Measurements from ENCODE around the gene JAG2.

The JAG2 gene

GRCh38 chr14:105169776-105170655, 1.4 kb upstream of the JAG2 start:
- peaks cover 0 to 24% of the 10 kb centered on the region in 2 donors for H3K4me1 ChIP-seq (ENCODE audit: control insufficient read depth in 1 of 2, insufficient read depth in 2 of 2, low read length in 2 of 2)
- no peak overlapping the region for H3K27ac ChIP-seq (ENCODE audit: low read length)
- H3K36me3 ChIP-seq (ENCODE audit: control insufficient read depth in 1 of 2, insufficient read depth in 2 of 2, low read length in 2 of 2) = no peaks in the 10 kb centered on the region
- no peak overlapping the region for H3K4me3 ChIP-seq (ENCODE audit: low read depth in 1 of 2, low read length in 2 of 2)
- H3K27me3 ChIP-seq (ENCODE audit: low read depth, low read length) = peaks cover 21% of the 10 kb centered on the region
- H3K9me3 ChIP-seq (ENCODE audit: control insufficient read depth in 1 of 2, low read length in 2 of 2) = no peaks in the 10 kb centered on the region

DNA sequence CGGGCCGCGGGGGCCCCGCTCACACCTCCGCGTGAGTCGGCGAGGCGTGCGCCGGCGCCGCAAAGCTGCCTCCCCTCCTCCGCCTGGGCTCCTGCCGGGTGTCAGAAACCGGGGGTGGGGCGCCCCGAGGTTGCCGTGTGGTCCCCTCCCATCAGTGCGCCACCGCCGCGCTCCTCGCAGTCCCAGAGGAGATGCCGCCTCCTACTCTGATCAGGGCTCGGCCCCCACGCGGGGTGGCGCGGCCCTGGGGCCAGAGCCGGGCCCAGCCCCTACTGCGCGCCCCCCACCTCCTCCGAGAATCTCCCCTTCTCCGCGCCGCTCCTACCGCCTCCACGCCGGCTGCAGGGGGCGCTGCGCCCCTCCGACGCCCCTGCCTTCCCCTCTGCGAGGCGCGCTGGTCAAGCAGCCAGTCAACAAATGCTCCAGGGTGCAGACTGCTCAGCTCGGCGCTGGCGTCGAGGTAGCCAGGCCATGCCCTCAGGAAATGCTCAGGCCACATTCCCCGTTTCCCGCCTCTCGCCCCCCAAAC, 467 bp upstream of the JAG2 start:
- peaks cover 0 to 24% of the 10 kb centered on the region in 2 donors for H3K4me1 ChIP-seq (ENCODE audit: control insufficient read depth in 1 of 2, insufficient read depth in 2 of 2, low read length in 2 of 2)
- H3K27me3 ChIP-seq (ENCODE audit: low read depth, low read length) = peaks cover 21% of the 10 kb centered on the region
- peak overlapping the region in 1 of 2 donors; percentile 50 for H3K4me3 ChIP-seq (ENCODE audit: low read depth in 1 of 2, low read length in 2 of 2)
- H3K27ac ChIP-seq (ENCODE audit: low read length) = no peak overlapping the region
- H3K9me3 ChIP-seq (ENCODE audit: control insufficient read depth in 1 of 2, low read length in 2 of 2) = no peaks in the 10 kb centered on the region
- no peaks in the 10 kb centered on the region for H3K36me3 ChIP-seq (ENCODE audit: control insufficient read depth in 1 of 2, insufficient read depth in 2 of 2, low read length in 2 of 2)

DNA sequence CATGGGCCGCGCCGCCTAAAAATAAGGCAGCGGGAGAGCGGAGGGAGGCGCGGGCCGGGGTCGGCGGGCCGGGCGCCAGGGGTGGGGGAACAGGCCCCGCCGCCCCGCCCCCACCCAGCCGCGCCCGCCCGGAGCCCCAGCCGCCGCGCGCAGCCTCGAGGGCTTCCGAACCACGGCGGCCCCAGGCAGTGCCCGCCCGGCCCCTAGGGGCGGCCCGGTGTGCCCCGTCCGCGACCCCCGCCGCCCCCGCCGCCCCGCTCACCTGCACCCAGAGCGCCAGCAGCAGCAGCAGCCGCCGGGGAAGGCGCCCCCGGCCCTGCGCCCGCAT, 519 bp downstream of the JAG2 start:
- peaks cover 21% of the 10 kb centered on the region for H3K27me3 ChIP-seq (ENCODE audit: low read depth, low read length)
- peaks cover 0 to 24% of the 10 kb centered on the region in 2 donors for H3K4me1 ChIP-seq (ENCODE audit: control insufficient read depth in 1 of 2, insufficient read depth in 2 of 2, low read length in 2 of 2)
- H3K36me3 ChIP-seq (ENCODE audit: control insufficient read depth in 1 of 2, insufficient read depth in 2 of 2, low read length in 2 of 2) = no peaks in the 10 kb centered on the region
- peak overlapping the region in 1 of 2 donors; percentile 53 for H3K4me3 ChIP-seq (ENCODE audit: low read depth in 1 of 2, low read length in 2 of 2)
- no peak overlapping the region for H3K27ac ChIP-seq (ENCODE audit: low read length)
- H3K9me3 ChIP-seq (ENCODE audit: control insufficient read depth in 1 of 2, low read length in 2 of 2) = no peaks in the 10 kb centered on the region

DNA sequence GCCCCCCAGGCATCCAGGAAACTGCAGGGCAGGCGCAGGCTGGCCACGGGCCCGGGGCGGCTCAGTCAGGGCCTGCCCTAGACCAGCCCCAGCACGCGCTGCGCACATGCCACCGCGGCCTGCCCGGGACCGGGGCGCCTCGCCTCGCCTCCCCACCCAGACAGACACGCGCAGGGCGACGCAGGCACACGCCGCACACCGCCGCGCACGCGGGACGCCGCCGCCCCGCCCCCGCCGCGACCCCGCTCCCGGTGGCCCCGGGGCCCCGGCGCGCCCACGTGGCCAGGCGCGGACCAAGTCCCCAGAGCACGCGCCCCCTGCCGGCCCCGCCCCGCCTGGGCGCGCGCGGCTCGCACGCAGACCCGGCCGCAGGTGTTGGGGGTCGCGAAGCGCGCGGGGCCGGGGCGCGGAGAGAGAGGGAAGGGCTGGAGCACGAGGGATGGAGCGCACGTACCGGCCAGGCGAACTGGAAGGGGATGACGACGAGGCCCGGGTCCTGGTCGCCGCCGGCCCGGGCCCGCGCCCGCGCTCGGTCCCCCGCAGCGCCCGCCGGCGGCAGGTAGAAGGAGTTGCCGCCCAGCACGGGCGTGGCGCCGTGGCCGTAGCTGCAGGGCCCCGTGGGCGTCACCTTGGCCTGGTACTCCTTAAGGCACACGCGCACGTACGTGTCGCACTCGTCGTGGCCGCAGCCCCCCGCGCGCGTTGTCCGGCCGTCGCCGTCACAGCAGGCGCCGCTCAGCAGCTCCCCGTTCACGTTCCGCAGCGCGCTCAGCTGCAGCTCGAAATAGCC, 1.1 kb downstream of the JAG2 start:
- peaks cover 0 to 24% of the 10 kb centered on the region in 2 donors for H3K4me1 ChIP-seq (ENCODE audit: control insufficient read depth in 1 of 2, insufficient read depth in 2 of 2, low read length in 2 of 2)
- no peaks in the 10 kb centered on the region for H3K9me3 ChIP-seq (ENCODE audit: control insufficient read depth in 1 of 2, low read length in 2 of 2)
- no peak overlapping the region for H3K27ac ChIP-seq (ENCODE audit: low read length)
- no peaks in the 10 kb centered on the region for H3K36me3 ChIP-seq (ENCODE audit: control insufficient read depth in 1 of 2, insufficient read depth in 2 of 2, low read length in 2 of 2)
- H3K4me3 ChIP-seq (ENCODE audit: low read depth in 1 of 2, low read length in 2 of 2) = peak overlapping the region in 1 of 2 donors; percentile 53
- peaks cover 21% of the 10 kb centered on the region for H3K27me3 ChIP-seq (ENCODE audit: low read depth, low read length)

- Histone ChIP-seq H3K27ac (ENCODE audit: low read length) (no peak overlapping the region), H3K9me3 (ENCODE audit: control insufficient read depth in 1 of 2, low read length in 2 of 2) (no peaks in the 10 kb centered on the region), H3K27me3 (ENCODE audit: low read depth, low read length) (peaks cover 21% of the 10 kb centered on the region), H3K36me3 (ENCODE audit: control insufficient read depth in 1 of 2, insufficient read depth in 2 of 2, low read length in 2 of 2) (no peaks in the 10 kb centered on the region), H3K4me1 (ENCODE audit: control insufficient read depth in 1 of 2, insufficient read depth in 2 of 2, low read length in 2 of 2) (peaks cover 0 to 24% of the 10 kb centered on the region in 2 donors), H3K4me3 (ENCODE audit: low read depth in 1 of 2, low read length in 2 of 2) (no peak overlapping the region)
Measured at GRCh38 chr14:105166571-105167302, 1.8 kb downstream of the JAG2 start.

DNA sequence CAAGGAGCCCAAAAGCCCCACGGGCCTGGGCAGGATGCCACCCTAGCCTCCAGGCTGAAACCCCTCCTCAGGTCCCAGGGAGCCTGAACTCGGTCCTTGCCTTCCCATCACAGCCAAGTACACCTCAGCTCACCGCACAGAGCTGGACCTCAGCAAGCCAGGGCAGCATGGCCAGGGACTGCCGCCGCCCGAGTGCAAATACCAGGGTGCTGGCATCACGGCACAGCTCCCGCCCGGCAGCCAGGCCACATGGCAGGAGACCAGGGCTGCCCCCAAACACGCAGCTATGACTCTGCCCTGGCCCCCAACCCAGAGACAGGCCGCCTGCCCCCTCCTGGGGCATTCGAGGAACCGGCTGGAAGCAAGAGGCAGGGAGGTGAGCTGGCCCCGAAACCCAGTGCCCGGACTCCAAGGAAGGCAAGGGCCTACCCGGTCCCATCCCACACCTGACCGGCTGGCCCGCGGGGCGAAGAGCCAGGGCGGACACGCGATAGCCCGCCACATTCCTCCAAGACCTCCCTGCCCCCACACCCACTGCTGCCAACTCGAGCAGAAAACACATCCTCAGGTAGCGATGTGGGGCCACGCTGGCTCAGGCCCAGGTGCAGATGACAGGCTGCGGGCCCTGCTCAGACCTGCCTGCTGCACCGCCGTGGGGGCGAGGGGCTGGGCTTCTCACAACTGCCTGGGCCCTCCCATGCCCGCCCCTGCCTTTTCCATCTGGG, 2.7 kb downstream of the JAG2 start:
- no peaks in the 10 kb centered on the region for H3K36me3 ChIP-seq (ENCODE audit: control insufficient read depth in 1 of 2, insufficient read depth in 2 of 2, low read length in 2 of 2)
- H3K27ac ChIP-seq (ENCODE audit: low read length) = no peak overlapping the region
- H3K4me1 ChIP-seq (ENCODE audit: control insufficient read depth in 1 of 2, insufficient read depth in 2 of 2, low read length in 2 of 2) = peaks cover 0 to 23% of the 10 kb centered on the region in 2 donors
- H3K9me3 ChIP-seq (ENCODE audit: control insufficient read depth in 1 of 2, low read length in 2 of 2) = no peaks in the 10 kb centered on the region
- no peak overlapping the region for H3K4me3 ChIP-seq (ENCODE audit: low read depth in 1 of 2, low read length in 2 of 2)
- H3K27me3 ChIP-seq (ENCODE audit: low read depth, low read length) = peaks cover 20% of the 10 kb centered on the region

- H3K4me1 ChIP-seq (ENCODE audit: control insufficient read depth in 1 of 2, insufficient read depth in 2 of 2, low read length in 2 of 2) = peaks cover 0 to 16% of the 10 kb centered on the region in 2 donors
- H3K9me3 ChIP-seq (ENCODE audit: control insufficient read depth in 1 of 2, low read length in 2 of 2) = no peaks in the 10 kb centered on the region
- peaks cover 13% of the 10 kb centered on the region for H3K27me3 ChIP-seq (ENCODE audit: low read depth, low read length)
- no peak overlapping the region for H3K27ac ChIP-seq (ENCODE audit: low read length)
- H3K4me3 ChIP-seq (ENCODE audit: low read depth in 1 of 2, low read length in 2 of 2) = no peak overlapping the region
- no peaks in the 10 kb centered on the region for H3K36me3 ChIP-seq (ENCODE audit: control insufficient read depth in 1 of 2, insufficient read depth in 2 of 2, low read length in 2 of 2)
Measured at GRCh38 chr14:105165134-105165704, 3.4 kb downstream of the JAG2 start.

GRCh38 chr14:105163040-105163742, 5.4 kb downstream of the JAG2 start:
- H3K36me3 ChIP-seq (ENCODE audit: control insufficient read depth in 1 of 2, insufficient read depth in 2 of 2, low read length in 2 of 2) = no peaks in the 10 kb centered on the region
- H3K27me3 ChIP-seq (ENCODE audit: low read depth, low read length) = peaks cover 4% of the 10 kb centered on the region
- H3K4me1 ChIP-seq (ENCODE audit: control insufficient read depth in 1 of 2, insufficient read depth in 2 of 2, low read length in 2 of 2) = peaks cover 0 to 9% of the 10 kb centered on the region in 2 donors
- no peaks in the 10 kb centered on the region for H3K9me3 ChIP-seq (ENCODE audit: control insufficient read depth in 1 of 2, low read length in 2 of 2)
- no peak overlapping the region for H3K4me3 ChIP-seq (ENCODE audit: low read depth in 1 of 2, low read length in 2 of 2)
- no peak overlapping the region for H3K27ac ChIP-seq (ENCODE audit: low read length)

GRCh38 chr14:105162669-105162979, 6.0 kb downstream of the JAG2 start:
- Histone ChIP-seq H3K27me3 (ENCODE audit: low read depth, low read length) (peaks cover 4% of the 10 kb centered on the region), H3K27ac (ENCODE audit: low read length) (no peak overlapping the region), H3K4me1 (ENCODE audit: control insufficient read depth in 1 of 2, insufficient read depth in 2 of 2, low read length in 2 of 2) (peaks cover 0 to 6% of the 10 kb centered on the region in 2 donors), H3K36me3 (ENCODE audit: control insufficient read depth in 1 of 2, insufficient read depth in 2 of 2, low read length in 2 of 2) (no peaks in the 10 kb centered on the region), H3K9me3 (ENCODE audit: control insufficient read depth in 1 of 2, low read length in 2 of 2) (no peaks in the 10 kb centered on the region), H3K4me3 (ENCODE audit: low read depth in 1 of 2, low read length in 2 of 2) (no peak overlapping the region)

Measured in muscle layer of duodenum (tissue), 2 donors.